Erythroblast (primary cell): ENCODE results near the gene HERC5.

Experiments
- GATA1 ChIP-seq: IDR thresholded peaks from 2 replicates; pipeline ENCODE4 v1.6.1; 2011; ENCODE audit warnings: low read depth, mild to moderate bottlenecking, control low read depth, low read length, moderate library complexity
- POLR2A ChIP-seq: IDR thresholded peaks from 2 replicates; pipeline ENCODE4 v1.6.1; 2011; ENCODE audit warnings: mild to moderate bottlenecking, low read length

DNA sequence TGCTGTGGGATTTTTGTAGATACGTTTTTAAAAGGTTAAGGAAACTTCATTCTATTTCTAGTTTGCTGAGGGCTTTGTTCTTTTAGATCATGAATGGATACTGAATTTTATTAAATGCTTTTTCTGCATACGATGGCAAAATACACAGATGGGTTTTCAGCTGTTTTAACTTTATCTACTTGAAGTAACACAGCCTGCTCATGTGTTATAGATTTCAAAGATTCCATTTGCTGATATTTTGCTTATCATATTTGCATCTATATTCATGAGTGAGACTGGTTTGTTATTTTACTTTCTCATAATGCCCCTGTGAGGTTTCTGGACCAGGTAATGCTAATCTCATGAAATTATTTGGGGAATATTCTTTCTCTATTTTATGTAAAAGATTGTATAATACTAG lies 34.5 kb upstream of the HERC5 start:
- TF ChIP-seq POLR2A: no peak
- TF ChIP-seq GATA1: no peak
